ENCODE data around the gene LIPC.

The LIPC gene

DNA sequence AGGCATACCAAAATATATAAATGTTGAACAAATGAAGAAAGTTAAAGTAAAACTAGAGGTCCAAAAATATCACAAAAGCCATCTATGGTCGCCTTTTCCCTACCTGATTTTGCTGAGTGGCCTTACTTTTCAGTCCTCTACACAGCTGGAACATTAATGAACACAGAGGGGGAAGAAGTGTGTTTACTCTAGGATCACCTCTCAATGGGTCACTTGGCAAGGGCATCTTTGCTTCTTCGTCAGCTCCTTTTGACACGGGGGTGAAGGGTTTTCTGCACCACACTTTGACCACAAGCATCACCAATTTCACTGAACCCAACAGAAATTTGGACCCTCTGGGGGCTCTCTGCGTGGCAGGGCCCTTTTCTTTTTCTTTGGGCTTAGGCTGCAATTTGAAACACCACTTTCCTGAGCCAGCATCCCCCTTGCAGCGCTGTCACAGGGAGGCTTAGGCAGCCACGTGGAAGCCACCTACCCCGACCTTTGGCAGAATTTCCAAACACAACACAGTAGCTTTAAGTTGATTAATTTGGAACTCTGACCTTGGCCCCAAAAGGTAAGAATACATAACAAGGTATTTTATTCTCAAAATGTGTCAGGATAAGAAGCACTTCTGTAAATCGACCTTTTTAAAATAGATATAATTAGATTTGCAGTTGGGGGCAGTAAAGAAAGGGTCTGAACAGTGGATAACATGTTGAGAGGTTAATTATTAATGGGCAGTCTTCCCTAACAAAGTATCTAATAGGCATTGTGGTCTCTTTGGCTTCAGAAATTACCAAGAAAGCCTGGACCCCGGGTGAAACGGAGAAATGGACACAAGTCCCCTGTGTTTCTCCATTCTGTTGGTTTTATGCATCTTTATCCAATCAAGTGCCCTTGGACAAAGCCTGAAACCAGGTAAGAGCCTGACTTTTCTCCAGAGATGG lies at the start of gene LIPC:
LIPC (plus strand) TSS at position 771 of the 929 bp plus-strand sequence; CDS start at position 813, 42 bp downstream.
- DNase-seq = no peak

DNA sequence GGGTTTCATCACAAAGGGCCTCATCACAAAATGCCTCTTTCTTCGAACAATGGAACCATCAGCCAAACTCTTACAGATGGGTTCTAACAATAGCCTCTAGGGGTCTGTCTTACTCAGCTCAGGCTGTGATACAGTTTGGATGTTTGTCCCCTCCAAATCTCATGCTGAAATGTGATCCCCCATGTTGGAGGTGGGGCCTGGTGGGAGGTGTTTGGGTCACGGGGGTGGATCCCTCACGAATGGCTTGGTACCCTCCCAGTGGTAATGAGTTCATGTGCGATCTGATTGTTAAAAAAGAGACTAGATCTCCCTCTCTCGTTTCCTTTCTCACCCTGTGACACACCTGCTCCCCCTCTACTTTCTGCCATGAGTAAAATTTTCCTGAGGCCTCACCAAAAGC lies 47.9 kb upstream of the LIPC start:
- no peak for DNase-seq

DNA sequence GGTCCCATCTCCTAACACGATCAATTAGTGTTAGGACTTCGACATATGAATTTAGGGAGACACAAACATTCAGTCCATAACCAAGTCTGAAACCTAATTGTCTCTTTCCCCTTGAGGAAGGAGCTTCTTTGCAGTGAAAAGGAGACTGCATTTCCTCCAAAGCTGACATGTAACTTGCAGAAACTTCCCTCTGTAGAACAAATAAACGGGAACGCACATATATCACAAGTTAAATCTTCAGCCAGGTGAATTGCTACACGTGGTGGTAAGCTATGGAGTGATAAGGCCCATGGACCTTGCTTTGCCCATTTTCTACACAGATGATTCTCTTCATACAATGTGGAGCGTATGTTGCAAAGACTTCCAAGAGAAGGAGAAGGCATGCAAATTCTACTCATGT lies 47.1 kb upstream of the LIPC start:
- no peak for DNase-seq

DNA sequence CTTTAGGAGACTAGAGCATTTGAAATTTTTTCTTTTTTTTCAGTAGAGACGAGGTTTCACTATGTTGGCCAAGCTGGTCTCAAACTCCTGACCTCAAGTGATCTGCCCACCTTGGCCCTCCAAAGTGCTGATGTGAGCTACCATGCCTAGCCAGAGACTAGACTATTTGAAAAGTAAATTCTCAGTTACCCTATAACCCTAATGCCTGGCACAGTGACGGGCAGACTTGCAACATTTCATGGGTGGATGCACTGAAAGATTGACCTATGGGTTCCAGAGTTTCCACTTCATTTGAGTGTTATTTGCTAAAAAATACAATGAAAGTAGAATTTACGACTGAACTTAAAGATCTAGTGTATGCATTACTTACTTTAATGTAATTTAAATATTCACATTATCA lies 45.7 kb upstream of the LIPC start:
- DNase-seq = no peak

DNA sequence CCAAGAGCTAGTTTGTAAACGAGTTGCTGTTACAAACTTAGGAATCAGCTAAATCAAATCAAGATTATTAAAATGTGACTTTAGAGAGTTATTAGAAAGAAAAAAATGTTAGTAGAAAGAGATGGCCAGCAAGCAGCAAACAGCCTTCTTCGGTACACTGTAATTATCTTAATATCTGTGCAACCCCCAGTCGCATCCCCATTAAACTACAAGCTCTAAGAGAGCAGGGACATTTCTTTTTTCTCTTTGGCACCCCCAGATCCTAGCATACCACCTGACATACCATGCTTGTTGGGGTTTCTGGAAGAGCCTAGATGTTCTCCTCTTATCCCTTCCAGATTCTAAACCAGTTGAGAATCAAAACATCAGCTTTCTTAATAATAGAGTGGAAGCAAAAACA lies 45.1 kb upstream of the LIPC start:
- no peak for DNase-seq

DNA sequence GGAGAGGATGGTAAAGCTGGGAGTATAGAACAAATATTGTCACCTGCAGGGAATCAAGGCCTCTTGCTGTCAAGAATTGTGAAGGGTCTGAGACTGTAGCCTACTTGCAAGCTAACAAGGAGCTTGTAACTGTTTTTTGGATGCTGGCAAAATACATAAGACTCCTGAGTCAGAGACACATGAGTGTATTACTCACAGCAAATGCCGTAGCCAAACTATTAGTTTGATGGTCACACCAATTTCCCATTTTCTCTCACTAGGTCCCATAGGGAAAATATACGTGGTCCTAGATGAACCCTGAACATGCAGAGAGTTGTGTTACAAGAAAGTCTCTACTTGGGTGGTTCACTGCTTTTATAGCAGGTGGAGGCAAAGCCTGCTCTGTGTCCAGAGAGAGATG lies 44.7 kb upstream of the LIPC start:
- no peak for DNase-seq

DNA sequence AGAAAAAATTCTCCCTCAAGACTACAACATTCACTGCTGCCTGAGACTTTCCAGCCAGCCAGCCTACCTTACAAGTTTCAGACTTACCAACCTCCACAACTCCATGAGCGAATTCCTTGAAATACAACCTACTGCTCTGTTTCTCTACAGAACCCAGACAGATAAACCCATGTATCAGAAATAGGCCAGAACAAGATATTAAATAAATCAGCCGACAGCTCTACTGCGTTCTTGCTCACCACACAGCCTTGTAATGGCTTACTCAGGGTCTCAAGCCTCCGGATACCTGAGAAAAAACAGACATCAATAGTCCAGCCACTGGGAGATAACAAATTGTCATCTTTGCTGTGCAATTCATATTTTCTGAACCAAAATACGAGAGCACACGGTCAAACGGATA lies 43.6 kb upstream of the LIPC start:
- DNase-seq = no peak

DNA sequence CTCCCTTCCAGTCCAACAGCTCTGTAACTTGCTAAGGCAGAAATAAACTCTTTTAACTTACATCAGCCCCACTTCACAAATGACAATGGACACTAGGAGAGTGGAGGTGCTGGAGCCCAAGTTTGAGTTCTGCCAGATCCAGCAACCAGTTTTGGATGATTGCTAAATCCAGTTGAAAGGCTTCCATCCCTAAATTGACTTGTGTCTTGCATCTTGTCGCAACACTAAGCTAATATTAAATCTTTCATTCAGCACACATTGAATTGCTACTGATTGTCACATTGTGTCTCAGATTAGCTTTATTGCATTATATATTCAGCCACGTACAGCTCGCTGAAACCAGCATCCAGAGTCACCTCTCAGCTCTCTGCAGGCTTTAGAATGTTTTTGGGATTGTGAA lies 41.7 kb upstream of the LIPC start:
- DNase-seq = no peak

DNA sequence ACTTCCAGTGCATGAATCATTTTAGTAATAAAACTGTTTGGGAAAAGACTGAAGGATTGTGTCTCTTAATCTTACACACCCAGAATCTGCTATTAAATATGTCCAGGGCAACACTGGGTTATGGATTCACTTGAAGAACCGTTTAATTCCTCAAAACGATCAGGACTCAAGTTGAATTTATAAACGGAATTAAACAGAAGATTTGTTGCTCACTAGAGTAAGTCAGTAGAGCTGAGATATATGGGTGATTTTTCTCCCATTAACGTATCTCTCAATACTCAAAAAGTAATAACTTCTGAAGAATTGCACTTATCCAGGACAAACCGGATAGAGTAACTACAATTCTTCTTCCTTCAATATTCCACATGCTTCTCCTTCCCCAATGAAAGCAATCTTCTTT lies 41.1 kb upstream of the LIPC start:
- DNase-seq = no peak

DNA sequence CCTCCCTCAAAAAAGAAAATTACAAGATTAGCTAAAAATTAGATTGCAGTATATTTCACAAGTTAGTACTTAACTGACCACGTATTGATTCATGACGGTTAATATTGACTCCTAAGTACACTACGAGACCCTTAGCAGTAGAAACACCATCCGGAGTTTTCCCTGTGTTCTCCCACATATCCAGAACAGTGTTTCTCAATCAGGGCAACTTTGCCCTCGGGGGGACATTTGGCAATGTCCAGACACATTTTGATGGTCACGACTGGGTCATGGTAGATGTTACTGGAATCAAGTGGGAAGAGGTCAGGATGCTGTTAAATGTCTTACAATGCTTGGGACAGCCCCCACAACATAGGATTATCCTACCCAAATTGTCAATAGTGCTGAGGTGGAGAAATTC lies 40.7 kb upstream of the LIPC start:
- no peak for DNase-seq

DNA sequence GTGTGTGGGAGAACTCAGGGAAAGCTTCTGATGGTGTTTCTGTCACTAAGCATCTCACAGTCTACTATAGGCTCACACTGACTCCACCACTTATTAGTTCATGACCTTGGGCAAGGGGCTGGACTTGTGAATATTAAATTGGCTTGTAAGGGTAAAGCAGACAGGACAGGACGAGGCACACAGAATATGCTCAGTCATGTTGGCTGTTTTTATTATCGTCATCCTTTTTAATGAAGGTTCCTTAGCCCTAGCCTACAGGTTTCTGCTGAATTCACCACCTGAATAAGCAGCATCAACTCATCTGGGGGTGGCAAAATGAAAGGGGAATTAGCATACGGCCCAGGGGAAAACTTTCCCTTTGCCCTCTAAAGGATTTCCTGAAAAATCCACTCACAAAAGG lies 39.6 kb upstream of the LIPC start:
- DNase-seq = no peak

DNA sequence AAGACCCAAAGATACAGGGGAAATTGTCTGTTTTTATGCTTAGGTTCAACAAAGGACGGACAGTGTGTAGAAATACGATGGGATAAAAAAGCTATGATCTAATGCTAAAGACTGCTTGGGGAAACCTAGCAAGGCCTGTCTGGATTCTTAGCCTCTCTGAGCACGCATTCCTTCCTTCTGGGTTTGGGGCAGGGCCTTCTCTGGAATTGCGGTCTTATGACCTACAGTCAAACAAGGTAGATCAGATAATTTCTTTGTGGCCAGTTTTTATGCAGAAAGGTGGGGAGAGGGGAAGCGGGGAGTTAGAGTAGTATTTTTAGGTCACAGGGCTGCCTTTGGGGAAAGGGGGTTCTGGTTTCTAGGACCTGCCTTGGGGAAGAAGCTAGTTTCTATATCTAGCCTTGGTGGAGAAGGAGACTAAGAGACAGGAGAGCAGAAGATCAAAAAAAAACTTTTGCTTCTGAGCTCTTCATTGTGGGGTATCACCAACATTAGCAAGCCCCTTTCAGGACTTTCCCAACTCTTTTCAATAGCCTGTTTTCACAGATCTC lies 39.1 kb upstream of the LIPC start:
- no peak for DNase-seq

DNA sequence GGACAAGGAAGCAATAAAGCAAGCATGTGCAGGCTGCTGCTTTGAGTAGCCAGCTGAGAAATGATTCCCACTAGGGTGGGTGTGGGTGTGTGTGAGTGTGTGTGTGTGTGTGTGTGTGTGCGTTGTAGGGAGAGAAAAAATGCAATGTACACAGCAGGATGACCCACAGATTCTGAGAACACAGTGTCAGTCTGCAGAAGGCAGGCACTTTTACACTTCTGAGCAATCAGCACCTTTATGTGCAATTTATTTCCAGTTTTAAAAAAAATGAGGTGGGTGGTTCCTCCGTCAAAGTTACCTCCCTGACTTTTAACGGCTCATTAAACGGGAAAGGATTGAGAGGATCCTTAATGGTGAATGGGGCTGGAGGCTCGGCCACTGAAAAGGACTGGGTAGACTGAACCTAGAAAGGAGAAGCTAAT lies 38.5 kb upstream of the LIPC start:
- DNase-seq = no peak

DNA sequence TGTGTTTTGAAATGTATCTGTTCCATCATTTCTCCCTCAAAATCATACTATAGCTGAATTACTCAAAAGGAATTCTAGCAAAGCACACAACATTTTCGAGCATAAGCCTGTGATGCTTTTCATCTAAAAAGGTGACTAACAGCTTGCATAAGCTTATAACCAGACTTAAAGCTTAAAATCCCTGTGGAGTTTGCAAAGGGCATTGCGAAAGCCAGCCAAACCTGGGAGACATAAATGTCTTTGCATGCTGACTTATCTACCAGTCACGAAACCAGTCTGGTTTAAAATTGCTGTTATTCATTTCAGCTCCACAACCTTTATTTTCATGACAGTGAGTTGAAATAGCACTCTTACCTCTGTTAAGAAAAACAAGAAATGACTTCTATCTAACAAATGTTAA lies 35.6 kb upstream of the LIPC start:
- no peak for DNase-seq

DNA sequence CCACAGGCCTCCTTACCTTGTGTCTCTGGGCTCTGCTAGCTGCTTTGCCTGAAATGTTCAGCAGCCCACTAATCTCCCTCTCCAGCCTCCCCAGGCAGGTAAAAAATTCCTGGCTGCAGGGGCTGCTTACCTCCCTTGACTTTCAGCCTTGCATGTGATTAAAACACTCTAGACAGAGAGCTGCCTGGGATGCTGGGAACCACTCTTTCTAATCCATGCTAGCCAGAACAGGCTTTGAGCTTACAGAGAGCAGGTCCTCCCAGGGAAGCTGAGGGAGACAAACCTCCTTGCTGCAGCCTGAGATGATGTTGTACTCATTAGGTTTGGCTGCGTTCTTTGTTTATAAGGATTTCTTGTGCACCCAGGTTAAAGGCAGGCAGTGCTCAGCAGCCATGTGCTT lies 33.7 kb upstream of the LIPC start:
- no peak for DNase-seq

DNA sequence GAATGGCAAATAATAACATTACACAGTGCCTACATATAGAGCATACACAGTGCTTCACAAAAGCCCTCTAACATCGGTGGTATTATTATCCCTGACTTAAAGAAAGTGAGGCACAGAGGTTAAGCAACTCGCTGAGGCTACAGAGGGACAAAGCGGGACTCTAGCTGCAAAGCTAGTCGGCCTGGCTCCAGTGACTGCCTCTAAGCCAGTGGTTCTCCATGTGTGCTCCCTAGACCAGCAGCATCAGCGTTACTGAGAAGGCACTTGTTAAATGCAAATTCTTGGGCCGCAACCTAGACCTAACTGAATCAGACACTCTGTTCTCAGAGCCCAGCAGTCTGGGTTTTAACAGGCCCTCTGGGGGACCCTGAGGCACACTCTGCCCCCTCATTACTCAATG lies 33.1 kb upstream of the LIPC start:
- no peak for DNase-seq

DNA sequence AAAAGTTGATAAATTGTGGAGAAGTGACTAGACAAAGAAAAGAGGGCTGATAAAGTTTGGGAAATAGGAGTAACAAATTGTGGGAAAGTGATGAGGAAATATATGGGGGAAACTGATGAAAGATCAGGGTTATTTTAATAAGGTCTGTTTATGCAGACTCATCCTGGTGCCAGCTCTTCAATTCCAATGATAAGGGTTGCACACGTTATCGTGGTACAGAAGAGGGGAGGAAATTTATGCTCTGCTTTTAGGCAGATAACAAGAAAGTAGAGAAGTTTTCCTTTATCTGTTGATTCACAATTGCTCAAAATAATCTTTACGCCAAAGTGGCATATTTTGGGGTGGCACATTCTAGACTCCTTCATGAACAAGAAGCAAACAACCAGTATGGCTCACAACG lies 32.1 kb upstream of the LIPC start:
- no peak for DNase-seq

DNA sequence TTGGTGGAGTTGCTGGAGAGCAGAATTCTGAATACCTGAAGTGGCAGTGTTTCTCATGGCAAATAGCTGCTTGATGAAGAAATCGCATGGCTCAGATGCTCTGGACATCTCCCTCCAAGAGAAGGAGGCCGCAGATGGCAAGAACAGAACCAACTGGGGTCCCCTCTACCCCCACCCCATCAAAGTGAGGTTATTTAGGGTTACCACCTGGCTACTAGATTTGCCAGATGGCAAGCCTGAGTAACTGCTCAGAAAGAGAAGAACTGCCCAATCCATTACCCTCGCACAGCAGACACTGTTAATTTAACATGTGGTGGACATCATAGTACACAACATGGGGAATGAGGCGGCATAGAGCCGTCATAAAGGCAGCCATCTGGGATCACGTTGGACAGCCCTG lies 30.5 kb upstream of the LIPC start:
- DNase-seq = no peak

DNA sequence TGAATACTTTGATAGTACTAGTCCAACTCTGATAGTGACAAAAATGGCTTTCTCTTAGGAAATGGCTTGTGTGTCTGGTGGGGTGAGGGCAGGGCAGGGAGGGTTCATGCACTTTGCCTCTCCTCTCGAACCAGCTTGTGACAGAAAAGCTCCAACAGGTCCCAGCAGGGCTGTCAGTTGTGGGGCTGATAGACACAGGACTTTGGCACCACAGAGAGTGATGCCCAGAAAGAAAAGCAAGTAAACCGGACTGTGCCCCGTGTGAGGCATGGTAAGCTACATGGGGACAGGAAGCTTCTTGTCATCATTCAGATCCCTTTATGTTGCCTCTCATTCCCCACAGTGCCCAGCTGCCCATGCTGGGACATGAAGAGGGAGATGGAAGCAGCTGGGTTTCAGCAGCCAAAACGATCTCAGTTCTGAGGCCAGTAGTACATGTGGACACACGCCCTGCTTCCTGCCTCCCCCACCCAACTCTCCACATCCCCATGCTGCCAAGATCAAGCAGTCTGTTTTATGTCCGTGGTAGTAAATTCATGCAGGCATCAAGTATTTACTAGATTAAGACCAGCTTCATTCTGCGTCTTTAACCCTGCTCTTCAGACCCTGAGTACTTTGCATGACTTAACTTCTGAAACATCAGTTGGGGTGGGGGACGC lies 29.7 kb upstream of the LIPC start:
- no peak for DNase-seq

DNA sequence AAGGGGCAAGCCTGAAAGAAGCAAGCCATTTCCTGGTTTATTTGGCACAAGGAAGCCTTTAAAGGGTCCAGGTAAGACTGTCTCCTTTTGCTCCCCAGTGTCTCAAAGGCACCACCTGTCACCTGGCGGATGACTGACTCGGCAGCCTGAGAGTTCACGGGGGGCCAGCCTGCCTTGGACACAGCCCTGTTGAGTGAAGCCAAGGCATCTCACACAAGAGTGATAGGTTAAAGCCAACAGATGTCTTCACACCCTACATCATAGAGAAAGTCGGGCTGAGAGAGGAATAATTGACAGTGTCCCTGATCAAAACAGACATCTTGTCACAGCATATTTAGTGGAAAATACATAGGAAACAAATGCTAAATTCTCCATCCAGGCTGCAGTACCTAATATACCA lies 28.2 kb upstream of the LIPC start:
- no peak for DNase-seq

DNA sequence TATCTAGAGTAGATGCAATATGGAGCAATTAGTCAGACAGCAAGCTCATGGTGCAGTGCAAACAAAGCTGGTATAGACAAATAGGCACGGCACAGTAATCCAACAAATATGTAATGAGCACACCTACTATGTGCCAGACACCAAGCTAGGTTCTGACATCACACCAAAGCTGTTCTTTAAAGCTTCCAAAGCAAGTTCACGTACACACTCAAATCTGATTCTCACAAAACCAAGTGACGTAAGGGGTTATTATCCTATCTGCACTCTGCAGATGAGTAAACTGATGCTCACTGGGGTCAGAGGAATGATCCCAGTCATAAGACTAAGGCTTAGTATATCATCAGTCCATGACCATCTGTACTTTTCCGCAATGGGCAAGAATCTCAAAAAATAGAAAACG lies 27.8 kb upstream of the LIPC start:
- no peak for DNase-seq

DNA sequence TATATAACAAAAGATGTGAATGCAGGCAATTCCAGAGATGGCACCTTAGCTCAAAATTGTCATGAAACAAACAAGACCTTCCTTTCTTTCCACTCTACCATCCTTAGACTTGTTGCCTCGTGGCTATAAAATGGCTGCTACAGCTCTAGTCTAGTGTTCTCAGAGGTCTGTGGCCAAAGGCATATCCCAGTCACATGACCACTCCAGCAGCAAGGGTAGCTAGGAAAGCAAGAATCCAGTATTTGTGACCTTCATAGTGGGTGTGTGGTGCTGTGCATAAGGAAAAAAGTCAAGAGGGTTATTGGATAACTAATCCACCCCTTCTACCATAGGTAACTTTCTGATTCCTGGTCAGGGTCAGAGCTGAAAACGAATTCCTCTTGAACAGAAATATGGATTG lies 27.1 kb upstream of the LIPC start:
- no peak for DNase-seq

DNA sequence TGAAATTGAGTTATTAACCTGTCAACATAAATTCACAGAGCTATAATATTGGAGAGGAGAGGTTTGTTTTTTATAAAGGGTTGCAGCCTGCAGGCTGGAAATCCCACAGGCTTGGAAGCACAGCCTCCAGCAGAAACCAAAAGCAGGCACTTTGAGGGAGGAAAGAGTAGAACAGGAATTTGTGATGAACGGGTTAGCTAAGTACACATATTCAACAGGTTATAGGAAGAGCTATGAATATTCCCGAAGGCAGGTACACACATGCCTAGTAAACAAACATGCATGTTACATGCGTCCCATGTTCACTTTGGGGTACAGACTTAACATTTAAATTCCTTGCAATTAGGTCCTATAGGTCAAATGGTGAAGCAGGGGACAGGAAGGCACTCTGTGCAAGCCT lies 25.9 kb upstream of the LIPC start:
- no peak for DNase-seq

DNA sequence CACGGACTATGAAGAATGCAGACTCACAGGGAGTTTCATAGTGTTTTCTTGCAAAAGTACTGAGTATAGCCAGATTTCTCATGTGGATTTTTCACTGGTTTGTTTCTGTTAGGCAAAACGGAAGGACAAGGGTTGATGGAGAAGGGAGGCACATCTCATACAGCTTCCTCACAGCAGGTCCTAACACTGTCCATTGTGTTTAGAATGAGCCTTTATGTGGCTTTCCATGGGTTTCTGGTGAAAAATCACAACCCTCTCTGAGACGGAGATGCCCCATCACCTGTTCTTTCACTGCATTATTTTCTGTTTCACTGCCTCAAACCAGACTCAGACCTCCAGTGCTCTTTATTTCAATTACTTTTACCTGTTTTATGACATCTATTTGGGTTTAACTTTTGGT lies 25.0 kb upstream of the LIPC start:
- no peak for DNase-seq
